ENCODE measurements around the gene SNX30.
"Not testable (repeated sequence)": the region's sequence is repeated elsewhere in the genome, so short reads cannot be mapped to it uniquely, and the experiment has no call there.

The SNX30 gene, protein sequence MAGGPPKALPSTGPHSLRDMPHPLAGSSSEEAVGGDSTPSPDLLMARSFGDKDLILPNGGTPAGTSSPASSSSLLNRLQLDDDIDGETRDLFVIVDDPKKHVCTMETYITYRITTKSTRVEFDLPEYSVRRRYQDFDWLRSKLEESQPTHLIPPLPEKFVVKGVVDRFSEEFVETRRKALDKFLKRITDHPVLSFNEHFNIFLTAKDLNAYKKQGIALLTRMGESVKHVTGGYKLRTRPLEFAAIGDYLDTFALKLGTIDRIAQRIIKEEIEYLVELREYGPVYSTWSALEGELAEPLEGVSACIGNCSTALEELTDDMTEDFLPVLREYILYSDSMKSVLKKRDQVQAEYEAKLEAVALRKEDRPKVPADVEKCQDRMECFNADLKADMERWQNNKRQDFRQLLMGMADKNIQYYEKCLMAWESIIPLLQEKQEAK

DNA sequence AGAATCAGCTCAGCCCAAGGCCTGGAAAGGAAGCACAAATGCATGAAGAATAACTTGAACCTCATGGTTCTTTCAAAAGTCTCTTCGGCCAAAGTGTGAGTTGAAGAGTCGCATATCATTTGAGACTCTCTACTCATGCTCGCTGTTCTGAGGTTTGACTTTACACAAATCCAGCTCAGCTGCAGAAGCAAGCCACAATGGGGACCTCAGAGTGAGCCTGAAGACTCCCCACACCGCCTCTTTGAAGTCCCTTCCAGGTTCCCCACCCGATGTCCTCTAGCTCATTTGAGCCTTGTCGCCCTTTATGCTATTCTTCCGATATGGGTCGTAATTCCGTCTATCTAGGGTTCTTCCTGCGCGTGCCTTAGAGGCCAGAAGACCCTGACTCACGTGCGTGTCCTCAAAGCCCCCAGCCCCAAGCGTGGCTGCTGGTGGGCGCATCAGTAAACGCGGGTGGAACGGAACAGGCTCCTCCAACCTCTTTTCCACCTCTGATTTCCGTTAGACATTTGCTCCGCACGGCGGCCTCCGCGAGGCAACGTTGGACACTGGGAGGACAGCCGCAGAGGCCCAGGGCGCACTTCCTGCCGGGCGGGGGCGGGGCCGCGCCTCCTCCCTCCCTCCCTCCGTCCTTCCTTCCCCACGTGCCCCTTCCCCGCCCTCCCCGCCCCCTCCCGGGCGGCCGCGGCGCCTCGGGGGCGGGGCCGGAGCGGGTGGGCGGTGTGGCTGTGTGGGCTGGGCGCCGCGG, at the start of gene SNX30:
Gene SNX30 (plus strand): TSS at position 745 of the 748 bp plus-strand sequence. CDS start 242 bp downstream, outside the sequence.
- peak; percentile 72 for DNase-seq (ENCODE audit: low read depth)

DNA sequence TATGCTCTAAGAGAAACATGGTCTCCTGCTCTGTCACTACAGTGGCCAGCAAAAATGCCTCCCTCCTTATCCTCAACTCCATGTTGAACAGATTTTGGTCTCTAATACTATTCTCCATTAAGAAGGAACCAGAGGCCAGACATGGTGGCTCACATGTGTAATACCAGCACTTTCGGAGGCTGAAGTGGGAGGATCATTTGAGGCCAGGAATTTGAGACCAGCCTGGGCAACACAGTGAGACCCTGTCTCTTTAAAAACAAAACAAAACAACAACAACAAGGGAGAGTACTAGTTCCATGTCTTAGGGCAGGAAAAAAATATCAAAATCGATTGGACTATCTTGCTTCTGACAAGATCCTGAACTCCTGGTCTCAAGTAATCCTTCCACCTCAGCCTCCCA, 47.3 kb upstream of the SNX30 start:
- no peak for DNase-seq (ENCODE audit: low read depth)

- no peak for DNase-seq (ENCODE audit: low read depth)
Observed at GRCh38 chr9:112705768-112706427, 44.7 kb upstream of the SNX30 start.

- no peak for DNase-seq (ENCODE audit: low read depth)
Observed at GRCh38 chr9:112711050-112711689, 39.4 kb upstream of the SNX30 start.

- DNase-seq (ENCODE audit: low read depth), result no peak
Observed at GRCh38 chr9:112712678-112713077, 37.9 kb upstream of the SNX30 start.

- DNase-seq (ENCODE audit: low read depth), result peak; percentile 97
Observed at GRCh38 chr9:112717661-112718331, 32.8 kb upstream of the SNX30 start, which contains the start of gene INIP. Gene INIP, minus strand, starts transcription at chr9:112718117. Its CDS starts 1,632 bp downstream, at chr9:112716485.

DNA sequence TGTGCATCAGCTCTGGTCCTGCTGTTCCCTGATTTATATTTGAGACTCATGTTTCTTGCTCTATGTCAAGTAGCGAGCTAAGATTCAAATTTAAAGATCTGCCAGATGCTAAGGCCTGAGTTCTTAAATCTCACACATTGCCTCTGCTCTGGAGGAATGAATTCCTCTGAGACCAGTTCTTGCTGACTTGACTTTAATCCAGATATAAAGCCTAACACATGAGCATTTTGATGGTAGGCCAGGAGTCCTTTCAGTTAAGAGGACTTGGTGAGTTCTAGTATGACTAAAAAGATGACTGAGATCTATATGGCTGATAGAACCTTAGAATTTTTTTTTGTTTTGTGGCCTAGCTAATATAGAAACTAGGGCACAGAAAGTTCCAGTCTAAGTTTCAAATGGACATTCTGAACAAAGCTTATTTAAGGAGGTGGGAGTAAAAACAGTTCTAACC, 31.3 kb upstream of the SNX30 start:
- no peak for DNase-seq (ENCODE audit: low read depth)

GRCh38 chr9:112719696-112720095, 30.9 kb upstream of the SNX30 start:
- no peak for DNase-seq (ENCODE audit: low read depth)

DNA sequence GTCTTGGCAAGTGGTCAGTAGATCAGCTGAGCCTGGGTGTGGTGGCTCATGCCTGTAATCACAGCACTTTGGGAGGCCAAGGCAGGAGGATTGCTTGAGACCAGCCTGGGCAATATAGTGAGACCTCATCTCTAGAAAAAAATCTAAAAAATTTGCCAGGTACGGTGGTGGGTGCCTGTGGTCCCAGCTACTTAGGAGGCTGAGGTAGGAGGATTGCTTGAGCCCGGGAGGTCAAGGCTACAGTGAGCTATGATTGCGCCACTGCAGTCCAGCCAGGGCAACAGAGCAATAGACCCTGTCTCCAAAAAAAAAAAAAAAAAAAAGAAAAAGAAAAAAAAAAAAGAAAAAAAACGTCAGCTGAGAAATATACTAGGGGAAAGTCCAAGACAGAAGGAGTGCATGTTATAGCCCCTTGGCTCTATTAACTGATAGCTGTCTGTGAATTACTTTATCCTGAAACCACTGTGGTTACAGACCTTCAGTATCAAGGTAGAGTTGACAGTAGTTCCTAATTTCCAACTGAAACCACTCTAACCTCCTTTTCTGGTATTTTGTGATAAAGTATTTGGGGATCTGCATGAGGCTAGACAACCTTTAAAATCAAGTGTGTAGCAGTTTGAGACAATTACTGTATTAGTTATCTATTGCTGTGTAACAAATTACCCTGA, 30.3 kb upstream of the SNX30 start:
- DNase-seq (ENCODE audit: low read depth), result no peak

- DNase-seq (ENCODE audit: low read depth), result not testable (repeated sequence)
Observed at GRCh38 chr9:112722749-112723148, 27.8 kb upstream of the SNX30 start.

DNA sequence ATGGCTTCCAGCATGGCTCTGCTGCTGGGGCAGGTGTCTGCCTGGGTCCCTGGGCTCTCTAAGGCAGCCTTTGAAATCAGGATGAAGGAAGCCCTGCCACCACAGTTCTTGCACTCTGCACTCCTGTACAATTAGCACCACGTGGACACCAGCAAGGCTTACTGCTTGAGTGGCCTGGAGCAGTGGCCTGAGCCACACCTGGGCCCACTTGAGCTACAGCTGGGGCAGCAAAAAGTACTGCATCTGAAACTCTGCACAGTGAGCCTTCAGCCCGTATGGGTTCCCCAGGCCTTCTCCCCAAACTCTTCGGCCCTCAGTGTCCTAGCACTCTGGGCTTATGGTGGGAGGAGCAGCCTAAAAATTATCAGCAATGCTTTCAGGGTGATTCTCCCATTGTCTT, 24.6 kb upstream of the SNX30 start:
- no peak for DNase-seq (ENCODE audit: low read depth)

DNA sequence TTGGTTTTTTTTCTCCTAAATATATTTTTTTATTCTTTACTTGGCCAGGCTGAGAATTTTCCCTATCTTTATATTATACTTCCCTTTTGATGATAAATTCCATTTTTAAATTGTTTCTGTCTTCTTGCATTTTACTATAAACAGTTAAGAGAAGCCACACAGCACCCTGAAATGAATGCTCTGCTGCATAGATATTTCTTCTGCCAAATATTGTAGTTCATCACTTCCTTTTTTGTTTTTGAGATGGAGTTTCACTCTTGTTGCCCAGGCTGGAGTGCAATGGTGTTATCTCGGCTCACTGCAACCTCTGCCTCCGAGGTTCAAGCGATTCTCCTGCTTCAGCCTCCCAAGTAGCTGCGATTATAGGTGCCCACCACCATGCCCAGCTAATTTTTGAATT, 24.1 kb upstream of the SNX30 start:
- no peak for DNase-seq (ENCODE audit: low read depth)

- DNase-seq (ENCODE audit: low read depth), result no peak
Observed at GRCh38 chr9:112728401-112728800, 22.2 kb upstream of the SNX30 start.

DNA sequence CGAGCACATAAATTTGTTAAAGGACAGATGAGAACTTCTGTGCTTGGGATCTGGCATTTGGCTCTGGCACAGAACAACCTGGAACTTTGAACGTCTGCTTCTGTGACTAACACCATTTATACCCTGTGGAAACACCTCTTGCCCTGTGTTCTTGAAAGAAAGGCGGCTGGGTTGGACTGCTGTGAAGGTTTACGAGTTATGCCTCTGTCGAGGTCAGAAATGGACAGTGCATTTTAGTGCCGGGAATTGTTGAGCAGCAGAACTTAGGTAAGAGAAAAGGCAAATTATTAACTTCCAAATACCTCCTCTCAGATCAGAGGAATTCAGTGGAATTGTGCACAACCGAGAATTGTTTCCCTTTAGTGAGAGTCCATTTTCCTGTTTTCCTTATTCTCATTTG, 18.6 kb upstream of the SNX30 start:
- DNase-seq (ENCODE audit: low read depth), result no peak

DNA sequence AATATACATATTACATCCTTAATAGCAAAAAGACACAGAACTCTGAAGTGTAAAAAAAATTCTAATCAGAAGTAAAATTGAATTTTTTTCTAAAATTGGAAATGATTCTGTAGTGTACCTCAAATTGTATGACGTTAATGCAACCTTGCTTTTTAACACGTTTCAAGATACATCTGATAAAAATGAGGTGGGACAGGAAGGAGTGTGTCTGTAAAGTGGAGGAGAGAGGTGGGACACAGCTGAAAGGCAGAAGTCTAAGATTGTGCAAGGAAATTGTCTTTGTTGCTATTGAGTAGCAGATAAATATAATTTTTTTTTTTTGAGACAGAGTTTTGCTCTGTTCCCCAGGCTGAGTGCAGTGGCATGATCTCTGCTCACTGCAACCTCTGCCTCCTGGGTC, 15.7 kb upstream of the SNX30 start:
- no peak for DNase-seq (ENCODE audit: low read depth)

GRCh38 chr9:112743216-112743836, 7.2 kb upstream of the SNX30 start:
- no peak for DNase-seq (ENCODE audit: low read depth)

DNA sequence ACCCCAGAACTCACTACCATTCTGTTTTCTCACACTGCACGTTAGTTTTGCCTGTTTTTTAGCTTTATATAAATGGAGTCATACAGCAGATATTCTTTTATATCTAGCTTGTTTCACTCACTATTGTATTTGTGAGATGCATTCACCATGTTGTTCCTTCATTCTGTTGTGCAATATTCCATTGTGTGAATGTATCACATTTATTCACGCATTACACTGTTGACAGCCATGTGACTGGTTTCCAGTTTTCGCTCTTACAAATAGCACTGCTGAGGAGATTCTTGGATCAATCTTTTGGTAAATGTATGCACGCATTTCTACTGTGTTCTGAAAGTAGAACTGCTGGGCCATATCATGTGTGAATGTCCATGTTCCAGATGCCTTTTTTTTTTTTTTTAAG, 6.4 kb upstream of the SNX30 start:
- DNase-seq (ENCODE audit: low read depth), result no peak

DNA sequence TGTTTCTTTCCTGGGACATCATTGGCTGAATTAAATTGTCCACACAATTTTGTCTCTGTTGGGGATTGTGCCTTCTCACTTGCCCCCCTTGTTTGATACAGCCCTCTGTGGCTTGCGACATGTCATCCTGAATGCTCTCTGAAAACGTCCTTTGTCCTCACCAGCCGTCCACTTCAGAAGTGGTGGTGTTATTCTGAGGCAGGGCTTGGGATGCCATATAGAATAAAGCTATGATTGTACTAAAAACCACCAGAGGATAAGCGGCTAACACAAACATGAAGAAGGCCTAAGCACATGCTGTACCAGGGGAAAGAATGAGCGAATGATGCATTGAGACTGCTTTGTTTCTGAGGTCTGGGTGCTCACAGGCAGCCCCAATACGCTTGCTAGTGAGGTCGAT, 3.5 kb upstream of the SNX30 start:
- no peak for DNase-seq (ENCODE audit: low read depth)

- no peak for DNase-seq (ENCODE audit: low read depth)
Observed at GRCh38 chr9:112750764-112751055, 150 bp downstream of the SNX30 start.

- DNase-seq (ENCODE audit: low read depth), result peak; percentile 42
Observed at GRCh38 chr9:112751056-112751795, 666 bp downstream of the SNX30 start.

All from activated T-cell treated with anti-CD3 and anti-CD28 coated beads for 48 hours (primary cell).